ENCODE data around the gene OR10G4.
"Not testable (repeated sequence)": the region's sequence is repeated elsewhere in the genome, so short reads cannot be mapped to it uniquely, and the experiment has no call there.

OR10G4 gene

DNA sequence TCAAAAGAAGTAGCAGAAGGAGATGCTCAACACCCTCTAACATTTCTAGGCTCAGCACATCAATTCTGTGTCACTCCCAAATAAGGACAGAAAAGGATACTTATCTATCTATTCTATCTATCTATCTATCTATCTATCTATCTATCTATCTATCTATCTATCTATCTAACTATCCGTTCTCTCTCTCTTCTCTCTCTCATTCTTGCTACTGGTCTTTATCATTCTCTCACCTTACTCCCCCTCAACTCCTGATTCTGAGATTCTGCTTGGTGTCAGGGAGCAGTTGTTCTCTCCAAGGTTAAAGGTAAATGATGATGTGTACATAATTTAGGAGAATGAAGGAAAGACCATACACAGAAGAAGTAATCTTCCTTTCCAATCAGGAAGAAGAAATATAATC, 17.7 kb upstream of the OR10G4 start, which contains the start of gene OR10G6:
OR10G6 (minus strand) TSS at position 43 of the 400 bp plus-strand sequence; CDS start at position 43, 0 bp downstream.
- no peaks in the 10 kb centered on the region for H3K4me1 ChIP-seq (ENCODE audit: control insufficient read depth in 1 of 2, insufficient read depth in 1 of 2, low read depth in 1 of 2, low read length in 1 of 2)
- no peak within 1 kb of the TSS for H3K4me3 ChIP-seq (ENCODE audit: low read depth in 1 of 2, low read length in 1 of 2)
- TF ChIP-seq, protein P1, sequence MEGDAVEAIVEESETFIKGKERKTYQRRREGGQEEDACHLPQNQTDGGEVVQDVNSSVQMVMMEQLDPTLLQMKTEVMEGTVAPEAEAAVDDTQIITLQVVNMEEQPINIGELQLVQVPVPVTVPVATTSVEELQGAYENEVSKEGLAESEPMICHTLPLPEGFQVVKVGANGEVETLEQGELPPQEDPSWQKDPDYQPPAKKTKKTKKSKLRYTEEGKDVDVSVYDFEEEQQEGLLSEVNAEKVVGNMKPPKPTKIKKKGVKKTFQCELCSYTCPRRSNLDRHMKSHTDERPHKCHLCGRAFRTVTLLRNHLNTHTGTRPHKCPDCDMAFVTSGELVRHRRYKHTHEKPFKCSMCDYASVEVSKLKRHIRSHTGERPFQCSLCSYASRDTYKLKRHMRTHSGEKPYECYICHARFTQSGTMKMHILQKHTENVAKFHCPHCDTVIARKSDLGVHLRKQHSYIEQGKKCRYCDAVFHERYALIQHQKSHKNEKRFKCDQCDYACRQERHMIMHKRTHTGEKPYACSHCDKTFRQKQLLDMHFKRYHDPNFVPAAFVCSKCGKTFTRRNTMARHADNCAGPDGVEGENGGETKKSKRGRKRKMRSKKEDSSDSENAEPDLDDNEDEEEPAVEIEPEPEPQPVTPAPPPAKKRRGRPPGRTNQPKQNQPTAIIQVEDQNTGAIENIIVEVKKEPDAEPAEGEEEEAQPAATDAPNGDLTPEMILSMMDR (IDR thresholded peaks at IDR 0.05): no peak
- no peaks in the 10 kb centered on the region for H3K9me3 ChIP-seq
- H3K27me3 ChIP-seq: no peaks in the 10 kb centered on the region
- H3K36me3 ChIP-seq: no peaks in the 10 kb centered on the region
- no peak within 1 kb of the TSS for H3K27ac ChIP-seq

DNA sequence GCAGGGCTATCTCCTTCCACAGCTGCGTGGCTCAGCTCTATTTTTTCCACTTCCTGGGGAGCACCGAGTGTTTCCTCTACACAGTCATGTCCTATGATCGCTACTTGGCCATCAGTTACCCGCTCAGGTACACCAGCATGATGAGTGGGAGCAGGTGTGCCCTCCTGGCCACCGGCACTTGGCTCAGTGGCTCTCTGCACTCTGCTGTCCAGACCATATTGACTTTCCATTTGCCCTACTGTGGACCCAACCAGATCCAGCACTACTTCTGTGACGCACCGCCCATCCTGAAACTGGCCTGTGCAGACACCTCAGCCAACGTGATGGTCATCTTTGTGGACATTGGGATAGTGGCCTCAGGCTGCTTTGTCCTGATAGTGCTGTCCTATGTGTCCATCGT, 3.0 kb downstream of the OR10G4 start:
- H3K36me3 ChIP-seq; H3K27me3 ChIP-seq; H3K27ac ChIP-seq; H3K9me3 ChIP-seq; H3K4me3 ChIP-seq (ENCODE audit: low read depth in 1 of 2, low read length in 1 of 2); H3K4me1 ChIP-seq (ENCODE audit: control insufficient read depth in 1 of 2, insufficient read depth in 1 of 2, low read depth in 1 of 2, low read length in 1 of 2): not testable (repeated sequence)

DNA sequence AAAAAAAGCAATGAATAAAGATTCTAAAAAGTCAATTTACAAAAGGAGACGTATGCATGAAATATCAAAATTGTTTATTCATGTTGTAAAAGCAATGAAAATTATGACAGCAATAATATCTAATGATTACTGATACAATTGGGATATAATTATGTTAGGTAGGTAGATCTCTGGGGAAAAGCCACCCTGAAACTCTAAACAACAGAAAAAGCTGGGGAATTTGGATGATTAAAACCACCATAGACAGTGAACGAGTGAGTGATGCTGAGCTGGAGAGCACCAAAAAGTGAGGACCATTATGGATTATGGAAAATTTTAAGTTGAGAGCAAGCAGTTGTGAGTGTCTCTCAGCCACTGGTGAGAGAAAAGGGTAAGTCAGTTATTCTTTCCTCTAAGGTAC, 13.7 kb downstream of the OR10G4 start, which contains the start of gene OR10G8:
OR10G8 (plus strand) TSS at position 301 of the 400 bp plus-strand sequence. CDS start 2,825 bp downstream, outside the sequence.
- no peaks in the 10 kb centered on the region for H3K9me3 ChIP-seq
- TF ChIP-seq, protein P1 (IDR thresholded peaks at IDR 0.05): no peak
- no peaks in the 10 kb centered on the region for H3K27me3 ChIP-seq
- no peak within 1 kb of the TSS for H3K4me3 ChIP-seq (ENCODE audit: low read depth in 1 of 2, low read length in 1 of 2)
- no peaks in the 10 kb centered on the region for H3K36me3 ChIP-seq
- H3K4me1 ChIP-seq (ENCODE audit: control insufficient read depth in 1 of 2, insufficient read depth in 1 of 2, low read depth in 1 of 2, low read length in 1 of 2): no peaks in the 10 kb centered on the region
- no peak within 1 kb of the TSS for H3K27ac ChIP-seq

DNA sequence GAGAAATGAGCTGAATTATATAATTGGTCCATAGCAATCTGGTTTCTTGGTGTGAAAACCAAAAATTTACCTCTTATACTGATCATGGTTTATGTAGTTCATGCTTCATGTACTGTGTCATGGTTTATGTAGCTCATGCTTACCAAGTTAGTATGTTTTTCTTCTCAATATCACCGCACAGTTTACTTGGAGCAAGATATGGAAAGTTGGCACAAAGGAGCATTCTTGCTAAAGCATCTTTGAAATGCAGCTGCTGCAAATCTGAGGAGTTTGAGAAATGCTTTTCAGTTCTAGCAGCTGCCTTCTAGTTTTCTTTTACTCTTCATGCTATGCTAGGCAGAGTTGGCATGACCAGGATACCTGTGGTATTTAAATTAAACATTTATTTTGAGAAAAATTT, 23.9 kb downstream of the OR10G4 start:
- H3K4me3 ChIP-seq (ENCODE audit: low read depth in 1 of 2, low read length in 1 of 2): no peak overlapping the region
- H3K27me3 ChIP-seq: no peaks in the 10 kb centered on the region
- H3K9me3 ChIP-seq: no peaks in the 10 kb centered on the region
- H3K36me3 ChIP-seq: no peaks in the 10 kb centered on the region
- H3K4me1 ChIP-seq (ENCODE audit: control insufficient read depth in 1 of 2, insufficient read depth in 1 of 2, low read depth in 1 of 2, low read length in 1 of 2): no peaks in the 10 kb centered on the region
- no peak overlapping the region for H3K27ac ChIP-seq
- TF ChIP-seq, protein P1 (IDR thresholded peaks at IDR 0.05): no peak

DNA sequence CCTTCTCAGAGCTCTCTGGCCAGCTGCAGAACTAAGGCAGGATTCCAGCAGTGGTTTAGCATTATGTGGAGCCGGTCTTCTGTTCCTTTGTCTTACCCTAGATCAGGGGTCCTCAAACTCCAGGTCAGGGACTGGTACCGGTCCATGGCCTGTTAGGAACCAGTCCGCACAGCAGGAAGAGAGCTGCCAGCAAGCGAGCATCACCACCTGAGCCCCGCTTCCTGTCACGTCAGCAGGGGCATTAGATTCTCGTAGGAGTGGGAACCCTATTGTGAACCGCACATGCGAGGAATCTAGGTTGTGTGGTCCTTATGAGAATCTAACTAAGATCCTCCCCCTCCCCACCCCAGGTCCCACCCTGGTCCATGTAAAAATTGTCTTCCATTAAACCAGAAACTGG, 26.8 kb downstream of the OR10G4 start:
- no peaks in the 10 kb centered on the region for H3K36me3 ChIP-seq
- no peaks in the 10 kb centered on the region for H3K27me3 ChIP-seq
- TF ChIP-seq, protein P1 (IDR thresholded peaks at IDR 0.05): no peak
- H3K9me3 ChIP-seq: no peaks in the 10 kb centered on the region
- H3K4me1 ChIP-seq (ENCODE audit: control insufficient read depth in 1 of 2, insufficient read depth in 1 of 2, low read depth in 1 of 2, low read length in 1 of 2): no peaks in the 10 kb centered on the region
- no peak overlapping the region for H3K27ac ChIP-seq
- no peak overlapping the region for H3K4me3 ChIP-seq (ENCODE audit: low read depth in 1 of 2, low read length in 1 of 2)

DNA sequence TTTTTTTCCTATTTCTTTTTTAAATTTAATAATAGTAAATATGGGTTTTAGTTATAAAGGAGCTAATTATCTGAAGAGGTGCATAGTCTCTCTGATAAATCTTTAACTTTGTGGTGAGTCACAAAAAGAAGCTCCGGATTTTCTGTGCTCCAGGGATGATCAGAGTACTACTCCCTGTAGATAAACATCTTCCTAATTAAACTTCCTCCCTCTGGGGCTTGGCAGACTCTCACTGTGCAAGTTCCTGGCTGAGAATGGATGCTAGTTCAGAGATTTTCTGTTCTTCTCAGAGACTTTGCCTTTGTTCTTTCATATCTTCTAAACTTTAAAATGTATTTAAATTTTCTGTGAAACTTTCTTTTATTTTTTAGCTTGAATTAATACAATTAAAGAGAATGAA, 28.5 kb downstream of the OR10G4 start, which contains the start of gene OR10G7:
OR10G7 (minus strand) TSS at position 72 of the 400 bp plus-strand sequence. CDS start 2,324 bp downstream, outside the sequence.
- Histone ChIP-seq H3K36me3 (no peaks in the 10 kb centered on the region), H3K4me1 (ENCODE audit: control insufficient read depth in 1 of 2, insufficient read depth in 1 of 2, low read depth in 1 of 2, low read length in 1 of 2) (no peaks in the 10 kb centered on the region), H3K9me3 (no peaks in the 10 kb centered on the region), H3K27ac (no peak within 1 kb of the TSS), H3K4me3 (ENCODE audit: low read depth in 1 of 2, low read length in 1 of 2) (no peak within 1 kb of the TSS), H3K27me3 (no peaks in the 10 kb centered on the region)
- TF ChIP-seq, protein P1 (IDR thresholded peaks at IDR 0.05): no peak
